IPS-18c (cell line): ENCODE data around the gene SBDS.

Experiments used
- H3K4me3 ChIP-seq: 2 replicates; pipeline ENCODE4 v1.7.0; 2013; ENCODE audit warnings: low read depth, mild to moderate bottlenecking, low read length, moderate library complexity; ENCODE audit not compliant: insufficient read depth
- H3K9me3 ChIP-seq: one replicate; pipeline ENCODE4 v1.6.1; 2013; ENCODE audit warnings: mild to moderate bottlenecking, low read length, moderate library complexity; ENCODE audit not compliant: control insufficient read depth, insufficient read depth

SBDS gene

GRCh38 chr7:66958538-66959350 is 36.6 kb downstream of the SBDS start:
- no peak overlapping the region for H3K4me3 ChIP-seq
- no peaks in the 10 kb centered on the region for H3K9me3 ChIP-seq

- H3K4me3 ChIP-seq, result no peak overlapping the region
These were observed 37.6 kb downstream of the SBDS start for GRCh38 chr7:66957595-66958290.

GRCh38 chr7:66953044-66953427 is 42.4 kb downstream of the SBDS start:
- peaks cover 3% of the 10 kb centered on the region for H3K9me3 ChIP-seq
- H3K4me3 ChIP-seq, result no peak overlapping the region

More at GRCh38 chr7:66957595-66958290, 37.6 kb downstream of the SBDS start:
- H3K9me3 ChIP-seq, result peaks cover 3% of the 10 kb centered on the region

DNA sequence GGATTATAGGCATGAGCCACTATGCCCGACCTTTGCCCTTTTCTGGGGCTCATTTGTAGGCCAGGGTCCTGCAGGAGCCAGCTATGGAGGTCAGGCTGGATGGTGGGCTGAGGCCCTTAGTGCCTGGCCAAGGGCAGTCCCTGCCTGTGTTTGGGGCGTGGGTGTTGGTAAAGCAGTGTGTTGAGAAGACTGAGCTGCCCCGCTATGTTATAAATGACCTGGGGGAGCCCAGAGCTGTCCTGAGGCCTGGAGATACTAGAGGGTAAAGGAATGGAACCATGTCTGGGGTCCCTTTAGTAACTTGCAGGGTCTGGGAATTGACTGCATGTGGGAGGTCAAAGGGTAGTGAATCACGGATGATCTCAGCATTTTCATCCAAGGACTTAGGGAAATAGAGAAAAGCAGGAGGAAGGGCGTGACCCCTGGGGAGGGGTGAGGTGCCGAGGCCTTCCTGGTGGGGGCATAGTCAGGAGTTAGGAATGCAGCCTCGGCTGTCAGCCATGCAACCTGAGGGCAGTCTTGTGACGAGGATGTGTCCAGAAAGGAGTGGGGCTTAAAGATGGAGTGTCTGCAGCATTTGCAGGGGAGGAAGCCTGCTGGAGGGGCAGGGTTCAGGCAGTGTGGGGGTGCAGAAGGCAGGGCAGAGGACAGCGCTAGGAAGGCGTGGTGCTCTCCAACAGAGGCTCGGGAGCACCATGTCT is 42.9 kb downstream of the SBDS start:
- Histone ChIP-seq H3K9me3 (peaks cover 3% of the 10 kb centered on the region), H3K4me3 (no peak overlapping the region)

DNA sequence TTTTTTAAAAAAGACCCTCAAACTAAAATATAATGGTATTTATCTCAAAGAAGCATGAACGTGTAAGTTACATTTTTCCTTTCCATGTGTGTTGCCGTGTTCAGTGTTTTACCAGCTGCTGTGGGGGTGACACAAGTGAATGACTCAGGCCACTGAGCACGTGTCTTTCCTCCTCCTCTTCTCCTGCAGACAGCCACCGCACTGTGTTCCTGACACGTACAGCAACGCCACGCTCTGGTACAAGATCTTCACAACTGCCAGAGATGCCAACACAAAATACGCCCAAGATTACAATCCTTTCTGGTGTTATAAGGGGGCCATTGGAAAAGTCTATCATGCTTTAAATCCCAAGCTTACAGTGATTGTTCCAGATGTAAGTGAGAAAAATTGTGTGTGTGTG is 44.6 kb downstream of the SBDS start:
- peaks cover 3% of the 10 kb centered on the region for H3K9me3 ChIP-seq
- H3K4me3 ChIP-seq, result no peak overlapping the region

DNA sequence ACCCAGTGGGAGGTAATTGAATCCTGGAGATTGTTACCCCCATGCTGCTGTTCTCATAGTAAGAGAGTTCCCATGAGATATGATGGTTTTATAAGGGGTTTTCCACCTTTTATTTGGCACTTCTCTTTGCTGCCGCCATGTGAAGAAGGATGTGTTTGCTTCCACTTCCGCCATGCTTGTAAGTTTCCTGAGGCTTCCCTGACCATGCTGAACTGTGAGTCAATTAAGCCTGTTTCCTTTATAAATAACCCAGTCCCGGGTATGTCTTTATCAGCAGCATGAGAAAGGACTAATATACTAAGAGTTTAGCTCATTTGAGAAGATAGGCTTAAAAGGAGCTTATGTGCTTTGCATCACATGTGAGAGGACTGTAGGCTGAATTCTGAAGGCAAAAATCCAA is 45.1 kb downstream of the SBDS start:
- peaks cover 3% of the 10 kb centered on the region for H3K9me3 ChIP-seq
- no peak overlapping the region for H3K4me3 ChIP-seq

- H3K4me3 ChIP-seq, result no peak overlapping the region
- H3K9me3 ChIP-seq, result peaks cover 3% of the 10 kb centered on the region
These were observed 46.8 kb downstream of the SBDS start for GRCh38 chr7:66948480-66949109.

DNA sequence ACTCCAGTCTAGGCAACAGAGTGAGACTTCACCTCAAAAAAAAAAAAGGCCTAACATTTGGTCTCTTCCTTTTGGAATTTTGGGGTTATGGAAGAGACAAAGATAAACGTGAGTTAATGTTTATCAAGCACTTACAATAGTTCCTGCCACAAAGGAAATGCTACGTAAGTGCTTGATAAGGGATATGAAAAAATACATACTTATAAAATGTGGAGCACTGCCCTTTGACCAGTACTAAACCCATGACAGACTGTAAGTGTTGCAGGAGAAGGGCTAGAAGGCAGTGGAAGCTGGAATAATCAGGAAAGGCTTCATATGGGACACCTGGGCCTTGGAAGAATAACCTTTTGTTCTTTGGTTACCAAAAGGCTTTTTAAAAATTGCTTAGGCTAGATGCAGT is 48.8 kb downstream of the SBDS start:
- no peak overlapping the region for H3K4me3 ChIP-seq
- H3K9me3 ChIP-seq, result no peaks in the 10 kb centered on the region

DNA sequence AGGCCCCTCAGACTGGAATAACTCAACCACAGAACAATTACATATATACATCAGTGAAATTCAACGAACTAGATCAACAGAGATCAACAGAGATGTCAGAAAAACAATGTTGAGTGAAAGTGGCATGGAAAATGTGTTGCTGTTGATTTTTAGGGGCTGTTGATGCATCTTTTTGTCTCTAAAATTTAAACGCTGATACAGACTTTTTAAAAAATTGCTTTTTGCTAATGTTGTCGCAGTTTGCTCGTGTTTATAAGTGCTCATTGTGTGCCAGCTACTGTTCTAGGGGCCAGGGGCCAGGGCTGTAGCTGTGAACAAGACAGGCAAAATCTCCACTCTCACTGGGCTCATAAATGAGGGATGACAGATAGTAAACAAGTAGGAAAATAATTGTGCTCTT is 56.1 kb downstream of the SBDS start:
- Histone ChIP-seq H3K4me3 (no peak overlapping the region), H3K9me3 (no peaks in the 10 kb centered on the region)

DNA sequence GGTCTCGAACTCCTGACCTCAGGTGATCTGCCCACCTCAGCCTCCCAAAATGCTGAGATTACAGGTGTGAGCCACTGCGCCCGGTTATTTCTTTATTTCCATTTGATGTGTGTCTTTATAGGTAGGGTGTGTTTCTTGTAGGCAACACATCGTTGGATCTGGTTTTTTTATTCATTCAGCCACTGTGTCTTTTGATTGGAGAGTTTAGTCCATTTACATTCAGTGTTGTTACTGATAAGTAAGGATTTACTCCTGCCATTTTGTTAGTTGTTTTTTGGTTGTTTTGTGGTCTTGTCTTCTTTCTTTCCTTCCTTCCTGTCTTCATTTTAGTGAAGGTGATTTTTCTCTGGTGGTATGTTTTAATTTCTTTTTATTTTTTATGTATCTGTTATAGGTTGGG is 57.4 kb downstream of the SBDS start:
- H3K9me3 ChIP-seq, result no peaks in the 10 kb centered on the region

More for the DNA sequence above, 57.4 kb downstream of the SBDS start:
- H3K4me3 ChIP-seq, result no peak overlapping the region
